GM12878 (cell line): ENCODE results near the gene FANCI. TPM values are rescaled to one million over a fixed set of nuclear protein-coding genes. Genes with fewer than 3 reads are reported as not detected.

ENCODE experiments used
- ATAC-seq: fragments of 200-7000 bp; cut with Tn5 transposase; 3 replicates; pipeline ENCODE4 v1.9.1; 2020; ENCODE audit warnings: mild to moderate bottlenecking, moderate library complexity
- BruUV-seq: library from RNA; stranded (reverse); fragments of 400-500 nt; replicated peaks from 2 replicates; lab custom pipeline; 2021; lab: Mats Ljungman, UMichigan
- CTCF ChIA-PET: fragments of 300-600 bp; sonication (Branson Sonifier 250); formaldehyde crosslinking; extraction: SDS; loops from one replicate; lab custom pipeline; 2021; ENCODE audit warnings: inconsistent platforms; lab: Yijun Ruan, JAX
- POLR2A ChIA-PET: fragments of 350-600 bp; formaldehyde crosslinking; extraction: SDS; loops from one replicate; lab custom pipeline; 2021; ENCODE audit warnings: inconsistent platforms; lab: Charles Lee
- RAD21 ChIA-PET: fragments of 300-600 bp; sonication (Branson Sonifier 250); formaldehyde crosslinking; loops from one replicate; lab custom pipeline; 2023; ENCODE audit warnings: antibody characterized with exemption; ENCODE audit not compliant: unreplicated experiment; lab: Charles Lee
- SMC1A ChIA-PET: fragments of 300-600 bp; sonication (Branson Sonifier 250); formaldehyde crosslinking; loops from one replicate; lab custom pipeline; 2023; ENCODE audit not compliant: unreplicated experiment, uncharacterized antibody; lab: Charles Lee
- DNase-seq: peaks from one replicate; pipeline ENCODE4 v3.0.0-alpha.2; 2011; ENCODE audit warnings: low read depth, low spot score
- FAIRE-seq: peaks from 3 replicates; lab custom pipeline; 2011; peaks lifted over from hg19 to GRCh38; lab: Jason Lieb, UNC
- H2AFZ ChIP-seq: 2 replicates; pipeline ENCODE4 v1.6.0; 2011; ENCODE audit warnings: low read depth, low read length, control low read depth; ENCODE audit not compliant: control insufficient read depth
- H3K27ac ChIP-seq: 2 replicates; pipeline ENCODE4 v1.5.1; 2011; ENCODE audit warnings: control low read depth; ENCODE audit not compliant: control insufficient read depth, insufficient read depth
- H3K27me3 ChIP-seq, 2 experiments: replicated peaks in 1 of 2; 2 replicates each; pipeline versions ENCODE4 v1.6.0 to v1.6.1; 2011; ENCODE audit warnings: low read length in 1 of 2; ENCODE audit not compliant: control insufficient read depth in 2 of 2, insufficient read depth in 2 of 2
- H3K36me3 ChIP-seq, 2 experiments: 2 replicates each; pipeline ENCODE4 v1.5.1; 2011; ENCODE audit warnings: low read length in 1 of 2; ENCODE audit not compliant: control insufficient read depth in 2 of 2, insufficient read depth in 2 of 2
- H3K4me1 ChIP-seq: 2 replicates; pipeline ENCODE4 v1.6.1; 2011; ENCODE audit warnings: mild to moderate bottlenecking, low read length, moderate library complexity, mixed read lengths; ENCODE audit not compliant: control insufficient read depth, insufficient read depth
- H3K4me2 ChIP-seq: 2 replicates; pipeline ENCODE4 v1.6.0; 2011; ENCODE audit warnings: control low read depth; ENCODE audit not compliant: control insufficient read depth, insufficient read depth
- H3K4me3 ChIP-seq: fragments of 200-600 bp; sonication (generic); 2 replicates; pipeline ENCODE4 v1.5.1; 2016
- H3K79me2 ChIP-seq: 2 replicates; pipeline ENCODE4 v1.6.0; 2011; ENCODE audit warnings: low read length; ENCODE audit not compliant: control insufficient read depth, insufficient read depth
- H3K9ac ChIP-seq: 2 replicates; pipeline ENCODE4 v1.8.0; 2011; ENCODE audit warnings: low read length, control low read depth, mixed read lengths; ENCODE audit not compliant: control insufficient read depth, insufficient read depth
- H3K9me3 ChIP-seq: replicated peaks from 3 replicates; pipeline ENCODE4 v1.5.1; 2011; ENCODE audit warnings: mild to moderate bottlenecking, low read length; ENCODE audit not compliant: control insufficient read depth, insufficient read depth
- H4K20me1 ChIP-seq: 2 replicates; pipeline ENCODE4 v1.6.0; 2011; ENCODE audit not compliant: control insufficient read depth, insufficient read depth
- ASH2L ChIP-seq: fragments of 300-600, 200-600 bp; sonication (generic); IDR thresholded peaks from 2 replicates; pipeline ENCODE4 v1.6.1; 2017; ENCODE audit warnings: low read depth, mild to moderate bottlenecking, borderline replicate concordance
- BMI1 ChIP-seq: fragments of 450-650 bp; IDR thresholded peaks from 2 replicates; pipeline ENCODE4 v1.6.1; 2016; ENCODE audit warnings: mild to moderate bottlenecking, moderate library complexity, borderline replicate concordance
- BRCA1 ChIP-seq: IDR thresholded peaks from 2 replicates; pipeline ENCODE4 v1.6.1; 2011; ENCODE audit warnings: low read depth, low read length, improper control_type of control experiment
- CUX1 ChIP-seq: IDR thresholded peaks from 2 replicates; pipeline ENCODE4 v1.6.1; 2012; ENCODE audit warnings: improper control_type of control experiment, low read depth, low read length; ENCODE audit not compliant: insufficient replicate concordance
- EED ChIP-seq: sonication (generic); IDR thresholded peaks from 2 replicates; pipeline ENCODE4 v1.6.1; 2016; ENCODE audit warnings: antibody characterized with exemption, low read depth
- ESRRA ChIP-seq: IDR thresholded peaks from 2 replicates; pipeline ENCODE4 v1.6.1; 2012; ENCODE audit warnings: mild to moderate bottlenecking, low read length, improper control_type of control experiment
- FOXK2 ChIP-seq: fragments of 450-650 bp; IDR thresholded peaks from 2 replicates; pipeline ENCODE4 v1.6.1; 2017; ENCODE audit warnings: mild to moderate bottlenecking, moderate library complexity
- GABPA ChIP-seq: IDR thresholded peaks from 2 replicates; pipeline ENCODE4 v1.6.1; 2014; ENCODE audit warnings: antibody characterized with exemption, low read depth, mild to moderate bottlenecking, inconsistent platforms
- KAT2A ChIP-seq: conservative IDR thresholded peaks from 2 replicates; pipeline ENCODE4 v1.6.1; 2011; ENCODE audit warnings: low read depth, low read length; ENCODE audit not compliant: control insufficient read depth
- LARP7 ChIP-seq: fragments of 450-650 bp; IDR thresholded peaks from 2 replicates; pipeline ENCODE4 v1.6.1; 2017; ENCODE audit warnings: mild to moderate bottlenecking
- NFXL1 ChIP-seq: fragments of 450-650 bp; IDR thresholded peaks from 2 replicates; pipeline ENCODE4 v1.6.1; 2017; ENCODE audit warnings: antibody characterized with exemption, mild to moderate bottlenecking, borderline replicate concordance
- RB1 ChIP-seq: fragments of 450-650 bp; formaldehyde crosslinking; IDR thresholded peaks from 2 replicates; pipeline ENCODE4 v1.6.1; 2017; ENCODE audit warnings: mild to moderate bottlenecking, borderline replicate concordance
- SP1 ChIP-seq: IDR thresholded peaks from one replicate; pipeline ENCODE4 v1.6.1; 2011; ENCODE audit warnings: low read depth, low read length
- TBL1XR1 ChIP-seq: IDR thresholded peaks from 2 replicates; pipeline ENCODE4 v1.6.1; 2012; ENCODE audit warnings: low read depth, low read length, improper control_type of control experiment
- ZSCAN29 ChIP-seq: fragments of 450-650 bp; IDR thresholded peaks from 2 replicates; pipeline ENCODE4 v1.6.1; 2017; ENCODE audit warnings: mild to moderate bottlenecking, moderate library complexity
- WGBS: methylation state at CpG from one replicate; pipeline ENCODE4 v1.1.6; 2016; ENCODE audit warnings: low lambda C conversion rate; ENCODE audit not compliant: insufficient replicate concordance, insufficient coverage; ENCODE audit errors: missing lambda C conversion rate; 5-methylcytosine and 5-hydroxymethylcytosine counted together
- in situ Hi-C: fragments of 300-500 bp; cut with MboI; formaldehyde crosslinking; loops from 9 replicates; pipeline ENCODE4 v1.14.3; 2018; ENCODE audit warnings: mixed read lengths
- intact Hi-C: fragments of 100-400 bp; cut with micrococcal nuclease; formaldehyde crosslinking; loops from one replicate; pipeline ENCODE4 v1.14.2; 2022; ENCODE audit not compliant: unreplicated experiment
- polyA plus RNA-seq, 11 experiments: library from polyadenylated mRNA; depleted of rRNA in 4 of 11; unstranded in 6 of 11; stranded (reverse) in 5 of 11; fragments of >200 nt; fragmentation: Nextera tagmentation in 4 of 11; fragmentation: Illumina TruSeq in 1 of 11; extraction: Ambion mirVana in 4 of 11; extraction: Trizol in 1 of 11; gene quantifications; 1 replicate in 1 of 11; 2 replicates in 10 of 11; pipeline versions ENCODE4 v1.2.1 to v1.2.3, GENCODE V29; 2011 to 2016; ENCODE audit warnings: inconsistent platforms in 2 of 11, missing spikeins in 2 of 11, low read depth in 1 of 11
- total RNA-seq, 4 experiments: library from RNA; depleted of rRNA in 3 of 4; stranded (reverse); fragments of >200 nt in 3 of 4; fragmentation: Illumina TruSeq in 1 of 4; extraction: Trizol in 1 of 4; gene quantifications; 2 replicates each; pipeline versions ENCODE4 v1.2.1 to v1.2.3, GENCODE V29; 2013 to 2021

FANCI gene
- total and polyA plus RNA-seq, 10 of the 15 experiments (the other 5 are each of a cell fraction or from before 2014, with no cell fraction given) = 38.1 to 129 (median 82.4) TPM

GRCh38 chr15:89308236-89308635 is 64.5 kb downstream of the FANCI start:
- H2AFZ ChIP-seq = no peak overlapping the region

GRCh38 chr15:89309993-89310392 is 66.2 kb downstream of the FANCI start:
- Histone ChIP-seq H3K9ac (no peak overlapping the region), H4K20me1 (no peaks in the 10 kb centered on the region), H3K27ac (no peak overlapping the region), H3K27me3 (no peaks in the 10 kb centered on the region), H3K9me3 (no peaks in the 10 kb centered on the region), H3K4me2 (no peak overlapping the region), H3K4me1 (no peaks in the 10 kb centered on the region), H2AFZ (no peak overlapping the region), H3K4me3 (no peak overlapping the region), H3K36me3 (peaks cover 7 to 31% of the 10 kb centered on the region in 2 experiments), H3K79me2 (no peaks in the 10 kb centered on the region)
- no peak for FAIRE-seq
- 52% methylated on average over 2 of the region's 2 CpGs for WGBS
- BruUV-seq = no TSS peak
- intact Hi-C loops = loop anchor here (10.0 kb wide), 1 partner anchor 105 kb away; no protein-coding TSS in a partner anchor
- ATAC-seq = no peak
- RAD21 ChIA-PET = interaction anchor here (0.6 kb wide), 1 partner anchor 124 kb away, joined by 3 read pairs; no protein-coding TSS in a partner anchor
- DNase-seq = no peak
- SMC1A ChIA-PET = no interaction called here
- in situ Hi-C loops = no loop called here
- CTCF ChIA-PET = interaction anchor here (1.2 kb wide), 1 partner anchor 11 kb away, joined by 5 read pairs; no protein-coding TSS in a partner anchor
- POLR2A ChIA-PET = no interaction called here
- no peak for TF ChIP-seq GABPA
- no peak for TF ChIP-seq ZSCAN29
- TF ChIP-seq NFXL1 = no peak
- TF ChIP-seq FOXK2 = no peak
- no peak for TF ChIP-seq ASH2L
- TF ChIP-seq SP1 = no peak
- TF ChIP-seq TBL1XR1 = no peak
- TF ChIP-seq LARP7 = no peak
- TF ChIP-seq BRCA1 = no peak
- no peak for TF ChIP-seq RB1
- TF ChIP-seq KAT2A = no peak
- TF ChIP-seq CUX1 = no peak
- no peak for TF ChIP-seq BMI1

More at GRCh38 chr15:89308236-89308635, 64.5 kb downstream of the FANCI start:
- SMC1A ChIA-PET = no interaction called here
- no peaks in the 10 kb centered on the region for H4K20me1 ChIP-seq
- no peak overlapping the region for H3K4me3 ChIP-seq
- no peaks in the 10 kb centered on the region for H3K79me2 ChIP-seq
- H3K4me1 ChIP-seq = no peaks in the 10 kb centered on the region
- DNase-seq = no peak
- no peak for TF ChIP-seq KAT2A
- TF ChIP-seq EED = no peak
- TF ChIP-seq BMI1 = no peak
- TF ChIP-seq ESRRA = no peak
- TF ChIP-seq, all 136 proteins: peak for 0
- no TSS peak for BruUV-seq
- Histone ChIP-seq H3K36me3 (peaks cover 8 to 28% of the 10 kb centered on the region in 2 experiments), H3K27me3 (no peaks in the 10 kb centered on the region), H3K9me3 (no peaks in the 10 kb centered on the region), H3K27ac (no peak overlapping the region), H3K4me2 (no peak overlapping the region), H3K9ac (no peak overlapping the region)
- intact Hi-C loops = loop anchor here (10.0 kb wide), 1 partner anchor 103 kb away; no protein-coding TSS in a partner anchor
- 79% methylated on average over 2 of the region's 3 CpGs for WGBS
- in situ Hi-C loops = no loop called here
- FAIRE-seq = no peak
- CTCF ChIA-PET = no interaction called here
- RAD21 ChIA-PET = no interaction called here
- POLR2A ChIA-PET = no interaction called here
- no peak for ATAC-seq
